GM18502 (cell line): ENCODE data around the gene TMEM87B.

ENCODE experiments used
- ATAC-seq: cut with Tn5 transposase; IDR thresholded peaks from one replicate; pipeline ENCODE4 v1.9.1; 2021; ENCODE audit warnings: mild to moderate bottlenecking; ENCODE audit not compliant: unreplicated experiment, poor library complexity

Gene TMEM87B

GRCh38 chr2:112147382-112148168, 92.5 kb downstream of the TMEM87B start:
- ATAC-seq = no peak

DNA sequence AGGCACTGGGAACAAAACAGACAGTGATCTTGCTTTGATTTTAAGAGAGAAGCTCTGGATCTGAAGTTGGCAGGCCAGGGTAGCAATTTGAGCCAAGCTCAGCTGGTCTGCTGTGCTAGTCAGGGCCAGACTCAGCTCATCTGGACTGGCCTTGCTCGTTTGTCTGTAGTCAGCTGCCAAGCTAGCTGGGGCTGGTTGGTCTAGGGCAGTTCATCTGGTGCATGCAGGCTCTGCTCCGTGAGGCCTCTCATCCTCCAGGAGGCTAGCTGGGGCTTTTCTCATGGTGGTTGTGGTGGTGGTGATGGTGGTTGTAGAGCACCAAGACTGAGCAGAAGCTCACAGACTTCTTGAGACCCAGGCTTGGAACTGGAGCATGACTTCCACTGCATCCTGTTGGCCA, 93.4 kb downstream of the TMEM87B start:
- ATAC-seq = no peak

DNA sequence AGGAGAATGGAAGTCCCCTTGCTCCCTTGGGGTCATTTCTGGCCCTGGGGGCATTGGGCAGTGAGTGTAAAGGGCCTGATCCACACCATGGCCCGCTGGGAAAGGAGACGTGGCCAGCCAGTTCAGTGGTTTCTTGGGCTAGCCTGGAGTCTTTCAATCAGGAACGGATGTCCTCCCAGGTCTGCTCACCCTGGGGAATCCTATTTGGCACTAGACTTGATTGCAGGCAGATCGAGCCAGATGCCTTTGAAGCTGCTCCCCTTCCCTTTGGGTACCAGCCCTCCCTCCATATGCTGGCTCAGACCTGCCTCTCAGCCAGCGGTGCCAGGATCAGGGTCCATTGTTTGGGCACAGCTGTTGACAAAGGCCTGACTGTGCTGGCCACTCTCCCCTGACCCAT, 94.1 kb downstream of the TMEM87B start:
- no peak for ATAC-seq

- ATAC-seq = no peak
Observed at GRCh38 chr2:112149866-112150435, 94.9 kb downstream of the TMEM87B start.

DNA sequence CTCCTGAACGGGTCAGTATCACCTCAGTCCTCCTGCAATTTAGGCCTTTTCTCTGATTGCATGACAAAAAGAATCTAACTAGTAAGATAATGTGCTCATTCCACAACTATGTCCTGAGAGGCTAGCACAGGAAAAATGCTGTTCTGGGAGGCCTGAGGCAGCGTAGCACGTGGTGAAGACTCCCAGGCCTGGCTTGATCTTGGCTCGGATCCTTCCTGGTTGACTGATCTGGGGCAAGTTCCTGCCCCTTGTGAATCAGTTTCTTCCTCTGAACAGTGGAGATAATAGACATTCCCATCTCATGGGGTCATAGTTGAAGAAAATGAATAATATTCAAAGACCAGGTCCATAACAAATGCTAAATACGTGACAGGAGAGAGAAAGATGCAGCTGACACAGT, 95.4 kb downstream of the TMEM87B start:
- ATAC-seq = no peak

GRCh38 chr2:112150851-112151250, 95.8 kb downstream of the TMEM87B start:
- ATAC-seq = no peak

DNA sequence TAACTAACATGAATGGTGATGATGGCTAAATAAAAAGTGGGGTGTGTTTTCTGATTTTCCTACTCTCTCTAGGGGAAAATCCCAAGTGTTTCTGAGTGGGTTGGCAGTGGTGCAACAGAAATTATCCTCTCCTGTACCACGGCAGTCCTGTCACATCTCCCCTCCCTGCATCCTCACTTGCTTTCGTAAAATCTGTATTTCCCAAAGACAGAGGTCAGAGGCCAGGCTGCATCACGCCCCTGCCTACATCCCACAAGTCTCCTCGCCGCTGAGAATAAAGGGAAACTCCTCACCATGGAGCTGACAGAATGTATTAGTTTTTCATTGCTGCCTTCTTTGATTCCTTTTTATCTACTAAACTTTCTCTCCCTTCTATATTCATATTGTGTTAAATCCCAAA, 96.2 kb downstream of the TMEM87B start:
- ATAC-seq = no peak

- no peak for ATAC-seq
Observed at GRCh38 chr2:112151701-112152440, 96.8 kb downstream of the TMEM87B start.

DNA sequence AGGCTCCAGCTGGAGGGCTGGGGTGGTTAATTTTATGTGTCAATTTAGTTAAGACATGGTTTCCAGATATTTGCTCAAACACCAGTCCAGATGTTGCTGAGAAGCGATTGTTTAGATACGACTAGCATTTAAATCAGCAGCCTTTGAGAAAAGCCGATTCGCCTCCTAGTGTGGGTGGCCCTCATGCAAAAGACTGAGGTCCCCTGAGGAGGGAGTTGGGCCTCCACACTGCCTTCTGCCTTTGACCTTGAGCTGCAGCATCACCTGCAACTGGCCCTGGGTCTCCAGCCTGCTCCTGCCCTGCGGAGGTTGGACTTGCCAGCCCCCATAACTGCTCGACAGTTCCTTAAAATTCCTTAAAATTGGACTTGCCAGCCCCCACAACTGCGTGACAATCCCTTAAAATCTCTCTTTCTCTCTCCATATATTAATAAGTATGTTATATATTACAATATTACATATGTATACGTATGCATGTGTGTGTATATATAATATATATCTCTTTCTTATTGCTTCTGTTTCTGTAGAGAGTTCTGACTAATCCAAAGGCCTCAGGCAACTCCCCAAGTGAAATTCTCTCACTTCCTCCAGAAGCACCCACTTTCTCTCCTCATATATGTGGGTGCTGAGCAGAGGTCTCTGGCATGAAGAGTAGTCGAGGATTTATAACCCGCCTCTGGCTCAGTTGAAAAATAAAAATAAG, 97.6 kb downstream of the TMEM87B start:
- ATAC-seq = no peak

GRCh38 chr2:112153179-112153490, 98.1 kb downstream of the TMEM87B start:
- no peak for ATAC-seq

- no peak for ATAC-seq
Observed at GRCh38 chr2:112153501-112153900, 98.4 kb downstream of the TMEM87B start.

DNA sequence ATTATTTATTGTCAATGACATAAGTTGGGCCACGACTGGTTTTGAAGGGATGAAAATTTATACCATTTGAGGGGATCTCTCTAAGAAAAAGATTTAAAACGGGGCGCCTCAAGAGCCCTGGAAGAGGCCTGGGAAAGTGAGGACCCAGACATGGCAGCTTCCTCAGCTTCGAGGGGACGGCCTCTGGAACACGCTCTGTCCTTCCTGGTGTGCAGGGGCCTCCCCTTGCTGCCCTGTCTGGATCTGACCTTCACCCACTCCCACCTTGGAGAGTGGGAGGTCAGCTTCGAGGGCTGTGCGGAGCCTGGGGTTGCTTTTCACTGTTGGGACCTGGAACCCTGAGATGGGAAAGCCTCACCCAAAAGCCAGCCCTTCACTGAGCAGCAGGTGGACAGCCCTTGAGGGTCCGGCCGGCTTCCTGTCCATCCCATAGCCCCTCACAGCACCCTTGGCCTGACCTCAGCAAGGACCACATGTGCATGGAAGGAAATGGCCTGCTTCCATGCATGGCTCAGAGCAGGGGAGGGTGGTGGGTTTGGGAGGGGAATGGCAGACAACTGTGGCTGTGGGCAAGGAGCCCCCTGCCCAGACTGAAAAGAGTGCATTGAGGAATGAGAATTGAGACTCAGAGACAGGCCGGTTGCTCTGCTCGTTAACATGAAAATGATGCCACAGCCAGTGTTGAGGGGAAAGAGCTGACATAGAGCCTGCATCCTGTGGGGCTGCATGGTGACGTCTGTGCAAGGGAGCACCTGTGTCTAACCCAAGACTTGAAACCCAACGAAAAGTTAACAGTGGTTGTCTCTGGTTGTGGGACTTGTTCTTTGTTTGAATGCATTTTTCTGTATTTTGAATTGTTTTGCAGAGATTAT, 99.4 kb downstream of the TMEM87B start:
- no peak for ATAC-seq

- ATAC-seq = no peak
Observed at GRCh38 chr2:112155331-112156151, 100.5 kb downstream of the TMEM87B start.

- no peak for ATAC-seq
Observed at GRCh38 chr2:112156152-112156986, 101.3 kb downstream of the TMEM87B start.

- ATAC-seq = no peak
Observed at GRCh38 chr2:112157472-112157871, 102.4 kb downstream of the TMEM87B start.

DNA sequence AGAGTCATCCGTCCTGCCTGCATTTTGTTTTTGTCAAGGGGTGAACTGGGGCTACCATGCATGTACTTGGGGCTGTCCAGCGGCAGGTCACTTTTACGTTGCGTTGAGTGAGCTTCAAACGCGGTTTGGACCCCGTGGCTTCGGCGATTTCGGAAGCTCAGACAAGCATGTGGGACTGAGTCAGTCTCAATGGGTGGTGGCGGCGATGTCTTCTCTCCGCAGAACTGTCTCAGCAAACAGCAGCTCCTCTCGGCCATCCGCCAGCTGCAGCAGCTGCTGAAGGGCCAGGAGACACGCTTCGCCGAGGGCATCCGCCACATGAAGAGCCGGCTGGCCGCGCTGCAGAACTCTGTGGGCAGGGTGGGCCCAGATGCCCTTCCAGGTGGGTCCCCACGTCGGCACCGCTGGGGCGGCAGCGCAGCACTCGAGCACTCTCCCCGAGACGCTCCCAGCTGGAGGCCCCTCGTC, 104.4 kb downstream of the TMEM87B start:
- no peak for ATAC-seq

GRCh38 chr2:112160283-112161250, 105.5 kb downstream of the TMEM87B start:
- no peak for ATAC-seq
